ENCODE data around the gene TTC19. TPM values are rescaled to one million over a fixed set of nuclear protein-coding genes. Genes with fewer than 3 reads are reported as not detected.

Gene TTC19
- total and polyA plus RNA-seq, 4 donors = 16.1 to 29.8 (median 24.6) TPM

GRCh38 chr17:16066125-16066524 lies 66.5 kb downstream of the TTC19 start:
- DNase-seq (ENCODE audit: low spot score) = no peak
- H3K36me3 ChIP-seq (ENCODE audit: control insufficient read depth in 4 of 4, insufficient read depth in 3 of 4, low read depth in 1 of 4, low read length in 3 of 4) = peaks cover 21 to 89% (median 70%) of the 10 kb centered on the region in 4 donors
- no peaks in the 10 kb centered on the region for H3K4me1 ChIP-seq (ENCODE audit: control insufficient read depth in 4 of 4, insufficient read depth in 4 of 4, low read length in 3 of 4)
- H3K27me3 ChIP-seq (ENCODE audit: control insufficient read depth in 4 of 4, insufficient read depth in 4 of 4, low read length in 3 of 4) = no peaks in the 10 kb centered on the region
- H3K9me3 ChIP-seq (ENCODE audit: control insufficient read depth in 4 of 4, low read length in 3 of 4) = no peaks in the 10 kb centered on the region
- TF ChIP-seq SP1 (IDR thresholded peaks at IDR 0.05) = no peak
- TF ChIP-seq HNF4G (IDR thresholded peaks at IDR 0.05) = no peak
- no peak for TF ChIP-seq EGR1 (IDR thresholded peaks at IDR 0.05; ENCODE audit: low read depth in 2 of 2)
- no peak for TF ChIP-seq RAD21 (IDR thresholded peaks at IDR 0.05)
- TF ChIP-seq RXRA (IDR thresholded peaks at IDR 0.05) = no peak
- TF ChIP-seq HNF4A (conservative IDR thresholded peaks at IDR 0.05) = no peak
- no peak for TF ChIP-seq FOXA2 (IDR thresholded peaks at IDR 0.05)
- no peak for TF ChIP-seq ZBTB33 (IDR thresholded peaks at IDR 0.05)
- TF ChIP-seq REST (IDR thresholded peaks at IDR 0.05) = no peak
- no peak for TF ChIP-seq GABPA (IDR thresholded peaks at IDR 0.05 in 1 of 2, conservative IDR thresholded peaks at IDR 0.05 in 1 of 2)
- WGBS = 96% methylated on average over 4 of the region's 4 CpGs
- no peak overlapping the region for H3K9ac ChIP-seq (ENCODE audit: low read depth in 1 of 2, low read length in 2 of 2)
- H3K27ac ChIP-seq (ENCODE audit: low read depth in 1 of 2, low read length in 2 of 2) = no peak overlapping the region
- no peak overlapping the region for H3K4me3 ChIP-seq (ENCODE audit: low read depth in 1 of 3, low read length in 3 of 3)

GRCh38 chr17:16068323-16068722 lies 68.7 kb downstream of the TTC19 start:
- Histone ChIP-seq H3K27ac (ENCODE audit: low read depth in 1 of 2, low read length in 2 of 2) (no peak overlapping the region), H3K36me3 (ENCODE audit: control insufficient read depth in 4 of 4, insufficient read depth in 3 of 4, low read depth in 1 of 4, low read length in 3 of 4) (peaks cover 20 to 82% (median 68%) of the 10 kb centered on the region in 4 donors), H3K27me3 (ENCODE audit: control insufficient read depth in 4 of 4, insufficient read depth in 4 of 4, low read length in 3 of 4) (no peaks in the 10 kb centered on the region), H3K9me3 (ENCODE audit: control insufficient read depth in 4 of 4, low read length in 3 of 4) (no peaks in the 10 kb centered on the region), H3K4me1 (ENCODE audit: control insufficient read depth in 4 of 4, insufficient read depth in 4 of 4, low read length in 3 of 4) (no peaks in the 10 kb centered on the region), H3K4me3 (ENCODE audit: low read depth in 1 of 3, low read length in 3 of 3) (no peak overlapping the region), H3K9ac (ENCODE audit: low read depth in 1 of 2, low read length in 2 of 2) (no peak overlapping the region)
- TF ChIP-seq CTCF (IDR thresholded peaks at IDR 0.05; ENCODE audit: low read depth, low read length, missing input control) (no peak), FOXA2 (IDR thresholded peaks at IDR 0.05) (no peak), EGR1 (IDR thresholded peaks at IDR 0.05; ENCODE audit: low read depth in 2 of 2) (no peak), REST (IDR thresholded peaks at IDR 0.05) (no peak), ATF3 (IDR thresholded peaks at IDR 0.05) (no peak), FOXA1 (IDR thresholded peaks at IDR 0.05) (no peak), MAX (IDR thresholded peaks at IDR 0.05) (no peak), GABPA (IDR thresholded peaks at IDR 0.05 in 1 of 2, conservative IDR thresholded peaks at IDR 0.05 in 1 of 2) (no peak), HNF4A (conservative IDR thresholded peaks at IDR 0.05) (no peak), RAD21 (IDR thresholded peaks at IDR 0.05) (no peak), HNF4G (IDR thresholded peaks at IDR 0.05) (no peak), ZBTB33 (IDR thresholded peaks at IDR 0.05) (no peak), YY1 (IDR thresholded peaks at IDR 0.05) (no peak), SP1 (IDR thresholded peaks at IDR 0.05) (no peak), RXRA (IDR thresholded peaks at IDR 0.05) (no peak), JUND (IDR thresholded peaks at IDR 0.05) (no peak), TAF1 (conservative IDR thresholded peaks at IDR 0.05) (no peak), NR2F2 (IDR thresholded peaks at IDR 0.05) (no peak)
- DNase-seq (ENCODE audit: low spot score) = no peak

Measured in liver (tissue), 9 donors.